HG03108 (cell line): ENCODE measurements around the gene DLL4.
"Not testable (repeated sequence)": the region's sequence is repeated elsewhere in the genome, so short reads cannot be mapped to it uniquely, and the experiment has no call there.

Experiments used
- ATAC-seq: cut with Tn5 transposase; IDR thresholded peaks from one replicate; pipeline ENCODE4 v1.9.1; 2021; ENCODE audit warnings: moderate library complexity; ENCODE audit not compliant: unreplicated experiment

DLL4 gene

DNA sequence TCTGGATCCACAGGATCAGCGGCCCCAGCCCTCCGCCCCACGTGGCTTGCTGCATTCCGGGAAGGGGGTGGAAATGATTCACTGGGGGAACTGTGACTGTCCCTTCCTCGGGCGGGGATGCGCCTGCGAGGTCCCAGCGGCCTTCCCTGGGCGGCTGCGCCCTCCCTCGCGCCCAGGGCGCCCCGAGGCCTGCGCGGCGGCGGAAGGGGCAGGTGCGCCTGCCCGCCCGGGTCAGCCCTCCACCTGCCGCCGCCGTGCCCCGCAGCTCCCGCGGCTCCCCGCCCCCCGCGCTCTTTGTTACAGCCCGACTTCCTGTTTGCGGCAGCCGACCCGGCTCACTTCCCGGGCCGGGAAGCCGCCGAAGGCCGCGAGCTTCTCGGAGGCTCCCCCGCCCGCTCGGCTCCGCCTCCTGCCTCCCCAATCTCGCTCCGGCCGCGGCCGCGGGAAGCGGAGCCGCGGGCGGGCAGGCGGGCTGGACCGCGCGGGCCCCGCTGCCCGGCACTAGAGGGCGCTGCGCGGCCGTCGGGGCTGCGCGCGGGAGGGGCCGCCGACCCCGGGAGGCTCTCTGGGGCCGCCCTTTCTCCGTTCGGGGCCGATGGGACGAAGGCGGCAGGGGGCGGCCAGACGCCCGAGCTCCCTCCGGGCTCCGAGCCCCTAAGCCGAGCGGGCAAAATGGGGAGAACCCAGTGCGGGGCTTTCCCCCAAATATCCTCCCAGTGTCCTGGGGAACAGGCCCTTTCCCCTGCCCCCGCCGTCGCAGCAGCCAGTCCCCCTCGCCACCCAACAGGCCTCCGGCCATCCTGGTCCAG is 12.6 kb downstream of the DLL4 start:
- ATAC-seq: peak; percentile 62

- ATAC-seq: no peak
Measured at GRCh38 chr15:40942337-40942854, 13.3 kb downstream of the DLL4 start.

DNA sequence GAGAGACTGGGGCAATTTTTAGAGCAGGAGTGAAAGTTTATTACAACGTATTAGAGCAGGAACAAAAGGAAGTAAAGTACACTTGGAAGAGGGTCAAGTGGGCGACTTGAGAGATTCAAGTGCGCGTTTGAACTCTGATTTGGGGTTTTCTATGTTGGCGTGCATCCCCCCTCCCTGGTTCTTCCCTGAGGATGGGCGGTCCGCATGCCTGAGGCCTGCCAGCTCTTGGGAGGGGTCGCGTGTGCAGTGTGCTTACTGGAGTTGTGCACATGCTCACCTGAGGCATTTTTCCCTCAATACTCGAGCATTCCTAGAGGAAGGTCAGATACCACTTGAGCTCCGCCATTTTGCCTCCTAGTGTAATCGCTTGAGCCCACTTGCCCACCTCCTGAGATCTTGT is 13.7 kb downstream of the DLL4 start:
- no peak for ATAC-seq

GRCh38 chr15:40943764-40944365 is 14.7 kb downstream of the DLL4 start:
- ATAC-seq: no peak

GRCh38 chr15:40944510-40945296 is 15.6 kb downstream of the DLL4 start:
- ATAC-seq: no peak

GRCh38 chr15:40948706-40949473 is 19.8 kb downstream of the DLL4 start:
- no peak for ATAC-seq

DNA sequence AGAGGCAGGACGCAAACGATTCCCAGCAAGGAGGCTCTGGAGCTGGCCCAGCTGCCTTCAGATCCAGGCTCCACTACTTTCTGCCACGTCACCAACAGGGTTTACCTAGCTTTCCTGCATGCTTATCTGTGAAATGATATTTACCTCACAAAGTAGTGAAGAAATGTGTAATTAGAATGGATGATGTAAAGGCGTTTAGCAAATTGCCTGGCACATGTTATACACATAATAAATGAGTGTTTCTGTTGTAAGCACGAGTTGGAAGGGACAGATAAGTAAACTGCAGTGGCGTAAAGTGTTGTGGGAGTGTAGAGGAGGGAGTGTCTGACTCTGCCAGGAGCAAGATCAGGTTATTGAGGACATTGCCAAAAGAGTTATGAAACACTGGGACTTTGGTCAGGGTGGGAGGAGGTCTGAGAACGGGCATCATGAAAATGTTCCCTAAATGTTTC is 20.6 kb downstream of the DLL4 start:
- no peak for ATAC-seq

- no peak for ATAC-seq
Measured at GRCh38 chr15:40951764-40952163, 22.6 kb downstream of the DLL4 start.

GRCh38 chr15:40952301-40952900 is 23.3 kb downstream of the DLL4 start:
- ATAC-seq: no peak

- peak; percentile 91 for ATAC-seq
Measured at GRCh38 chr15:40952901-40953712, 24.0 kb downstream of the DLL4 start, which contains the start of gene CHAC1. Gene CHAC1, plus strand, starts transcription at chr15:40953471. Its CDS starts 113 bp downstream, at chr15:40953584.

GRCh38 chr15:40953713-40954074 is 24.6 kb downstream of the DLL4 start:
- ATAC-seq: peak; percentile 3

- ATAC-seq: not testable (repeated sequence)
Measured at GRCh38 chr15:40954158-40954848, 25.2 kb downstream of the DLL4 start.

DNA sequence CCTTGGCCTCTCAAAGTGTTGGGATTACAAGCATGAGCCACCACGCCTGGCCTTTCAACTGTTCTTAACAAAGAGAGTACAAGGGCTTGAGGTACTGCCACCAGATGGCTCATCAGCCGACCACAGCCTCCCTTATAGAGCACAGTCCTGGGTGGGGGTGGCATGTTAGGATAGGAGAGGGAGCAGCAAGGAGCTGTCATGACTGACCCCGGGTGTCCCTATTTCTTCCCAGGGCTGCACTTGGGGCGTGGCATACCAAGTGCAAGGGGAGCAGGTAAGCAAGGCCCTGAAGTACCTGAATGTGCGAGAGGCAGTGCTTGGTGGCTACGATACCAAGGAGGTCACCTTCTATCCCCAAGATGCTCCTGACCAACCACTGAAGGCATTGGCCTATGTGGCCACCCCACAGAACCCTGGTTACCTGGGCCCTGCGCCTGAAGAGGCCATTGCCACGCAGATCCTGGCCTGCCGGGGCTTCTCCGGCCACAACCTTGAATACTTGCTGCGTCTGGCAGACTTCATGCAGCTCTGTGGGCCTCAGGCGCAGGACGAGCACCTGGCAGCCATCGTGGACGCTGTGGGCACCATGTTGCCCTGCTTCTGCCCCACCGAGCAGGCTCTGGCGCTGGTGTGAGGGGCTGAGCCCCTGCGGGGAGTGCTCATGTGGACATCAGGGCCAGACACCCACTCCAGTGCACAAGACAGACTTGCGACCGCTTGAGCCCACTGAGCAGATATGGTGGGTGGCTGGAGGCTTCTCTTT is 26.2 kb downstream of the DLL4 start:
- ATAC-seq: no peak

- no peak for ATAC-seq
Measured at GRCh38 chr15:40955930-40956540, 26.9 kb downstream of the DLL4 start.

- ATAC-seq: no peak
Measured at GRCh38 chr15:40956541-40956982, 27.4 kb downstream of the DLL4 start.

DNA sequence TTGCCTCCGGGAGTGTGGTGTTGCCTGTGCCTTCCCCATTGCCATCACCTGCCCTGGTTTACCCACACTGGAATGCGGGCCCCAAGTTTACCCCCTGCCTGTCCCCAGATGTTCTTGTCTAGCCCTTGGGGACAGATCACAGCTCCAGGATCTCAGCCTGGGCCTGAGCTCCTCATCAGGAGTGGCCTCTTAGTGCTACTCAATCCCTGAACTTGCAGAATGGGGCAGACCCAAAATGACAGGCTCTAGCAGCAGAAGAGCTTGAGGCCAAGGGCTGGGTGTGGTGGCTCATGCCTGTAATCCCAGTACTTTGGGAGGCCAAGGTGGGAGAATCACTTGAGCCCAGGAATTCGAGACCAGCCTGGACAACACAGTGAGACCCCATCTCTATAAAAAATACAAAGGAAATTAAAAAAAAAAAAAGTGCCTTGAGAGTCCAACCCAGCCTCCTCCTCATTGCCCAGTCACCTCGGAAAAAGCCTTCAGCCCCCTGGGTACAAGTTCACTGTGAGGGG is 28.0 kb downstream of the DLL4 start:
- ATAC-seq: no peak

- ATAC-seq: no peak
Measured at GRCh38 chr15:40957581-40958051, 28.5 kb downstream of the DLL4 start.
